ENCODE results near the gene NAGA. TPM values are rescaled to one million over a fixed set of nuclear protein-coding genes. Genes with fewer than 3 reads are reported as not detected.

NAGA gene
- total RNA-seq, 4 donors from 2014 or later: 26.2 to 40.9 (median 33.7) TPM

Small RNAs within 50 kb of the gene (small RNA-seq; reads per million reads assigned to genes)
- 0 reads per million in 3 donors for gene SNORD13P1

Other genes with a start within 250 kb of the NAGA start
- gene SREBF2, start 237.7 kb downstream of the NAGA start, total RNA-seq: 10 to 100 TPM; 56.4 to 97.7 (median 57.2) TPM
- gene SHISA8, start 155.7 kb downstream of the NAGA start, total RNA-seq: under 1 TPM in 1 of 4 donors, not detected in 3; 0.83 TPM
- gene TNFRSF13C, start 144.0 kb downstream of the NAGA start, total RNA-seq: under 1 TPM in 2 of 4 donors, not detected in 2; 0.17 to 0.33 TPM
- not detected for gene CENPM, start 123.7 kb downstream of the NAGA start, total RNA-seq
- gene SEPTIN3, start 101.4 kb downstream of the NAGA start, total RNA-seq: under 1 TPM; under 0.01 to 0.50 (median 0.36) TPM
- gene WBP2NL, start 72.0 kb downstream of the NAGA start, total RNA-seq: 1 to 10 TPM in 1 of 4 donors, under 1 TPM in 2, not detected in 1; 0.33 to 1.0 (median 0.45) TPM
- 10 to 100 TPM; 16.6 to 34.6 (median 25.4) TPM for gene PHETA2, start 3.4 kb upstream of the NAGA start, total RNA-seq
- 10 to 100 TPM; 18.9 to 32.7 (median 22.1) TPM for gene SMDT1, start 8.9 kb upstream of the NAGA start, total RNA-seq
- gene NDUFA6, start 20.0 kb upstream of the NAGA start, total RNA-seq: 10 to 100 TPM; 54.0 to 90.9 (median 75.8) TPM
- gene CYP2D6, start 60.0 kb upstream of the NAGA start, total RNA-seq: under 1 TPM in 2 of 4 donors, not detected in 2; 0.42 to 0.52 TPM
- 10 to 100 TPM; 24.9 to 48.2 (median 38.4) TPM for gene TCF20, start 199.8 kb upstream of the NAGA start, total RNA-seq

Measured in esophagus muscularis mucosa (tissue), 4 donors.